HS-5 (cell line): ENCODE results near the gene P2RX7.
"Not testable (repeated sequence)": the region's sequence is repeated elsewhere in the genome, so short reads cannot be mapped to it uniquely, and the experiment has no call there.

ENCODE experiments used
- DNase-seq: peaks from one replicate; pipeline ENCODE4 v3.0.0-alpha.2; 2012; ENCODE audit warnings: low read depth

The P2RX7 gene

GRCh38 chr12:121135320-121135719 is 2.6 kb downstream of the P2RX7 start:
- no peak for DNase-seq

DNA sequence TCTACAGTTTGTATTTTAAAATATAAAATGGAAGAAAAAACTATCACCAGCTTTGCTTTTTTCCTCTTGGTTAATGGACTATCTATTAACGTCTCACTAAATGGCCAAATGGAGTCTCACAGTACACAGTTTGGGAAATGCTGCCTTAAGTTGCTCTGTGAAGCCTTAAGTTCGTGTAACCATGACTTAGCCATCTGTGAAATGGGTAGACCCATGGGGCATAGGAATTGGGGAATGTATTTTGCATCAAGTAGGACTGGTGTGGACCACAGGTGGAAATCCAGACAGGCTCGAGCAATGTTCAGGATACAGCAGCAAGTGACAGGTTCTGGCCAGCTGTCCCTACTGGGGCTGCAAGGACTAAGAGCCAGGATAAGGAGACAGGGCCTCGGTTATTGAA is 4.8 kb downstream of the P2RX7 start:
- DNase-seq, result no peak

DNA sequence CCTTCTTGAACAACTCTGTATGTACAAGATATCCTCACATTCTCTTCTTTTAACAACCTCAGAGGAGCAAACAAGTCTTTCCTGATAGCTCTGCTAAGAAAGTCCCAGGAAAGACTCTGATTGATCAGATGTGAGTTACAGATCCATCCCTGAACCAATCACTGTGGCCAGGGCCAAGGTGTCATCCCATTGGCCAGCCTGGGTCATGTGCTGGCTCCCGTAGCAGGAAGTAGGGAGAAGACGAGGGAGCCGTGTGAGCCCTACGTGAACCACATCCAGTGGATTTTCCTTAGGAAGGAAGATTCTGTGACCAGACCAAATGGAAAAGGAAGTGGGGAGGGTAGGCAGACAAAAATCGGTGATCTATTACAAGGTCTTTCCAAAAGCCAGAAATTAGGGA is 5.6 kb downstream of the P2RX7 start:
- no peak for DNase-seq

GRCh38 chr12:121139286-121139685 is 6.6 kb downstream of the P2RX7 start:
- no peak for DNase-seq

GRCh38 chr12:121142171-121142950 is 9.7 kb downstream of the P2RX7 start:
- DNase-seq, result no peak

DNA sequence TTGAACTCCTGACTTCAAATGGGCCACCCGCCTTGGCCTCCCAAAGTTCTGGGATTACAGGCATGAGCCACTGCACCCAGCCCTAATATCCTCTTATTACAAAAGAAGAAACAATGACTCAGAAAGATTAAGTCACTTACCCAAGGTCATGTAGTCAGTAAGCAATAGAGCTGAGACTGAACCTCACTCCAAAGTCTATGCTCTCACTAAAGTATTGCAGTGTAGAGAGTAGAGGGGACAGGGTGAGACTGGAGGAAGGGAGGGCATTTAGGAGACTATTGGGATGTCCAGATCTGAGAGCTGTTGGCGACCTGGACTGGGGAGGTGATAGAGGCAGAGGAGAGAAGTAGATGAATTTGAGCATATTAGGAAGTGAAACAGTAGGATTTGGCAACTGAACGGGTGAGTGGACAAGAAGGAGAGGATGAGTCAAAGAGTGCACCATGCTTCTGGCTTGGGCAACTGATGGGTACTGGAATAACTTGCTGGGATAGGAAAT is 11.8 kb downstream of the P2RX7 start:
- DNase-seq, result peak; percentile 42

DNA sequence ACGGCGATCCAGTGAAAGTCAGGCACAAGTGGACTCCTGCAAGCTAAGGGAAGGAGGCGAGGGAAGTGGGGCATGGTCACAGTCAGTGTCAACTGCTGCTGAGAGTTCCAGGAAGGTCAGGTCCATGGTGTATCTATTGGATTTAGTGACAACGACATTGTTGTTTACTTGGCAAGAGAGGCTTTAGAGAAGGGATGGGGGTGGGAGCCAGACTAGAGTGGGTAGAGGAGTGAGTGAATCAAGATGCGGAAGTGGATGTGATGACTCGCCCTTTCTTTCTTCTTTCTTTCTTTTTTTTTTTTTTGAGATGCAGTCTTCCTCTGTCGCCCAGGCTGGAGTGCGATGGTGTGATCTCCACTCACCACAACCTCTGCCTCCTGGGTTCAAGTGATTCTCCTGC is 12.5 kb downstream of the P2RX7 start:
- no peak for DNase-seq

DNA sequence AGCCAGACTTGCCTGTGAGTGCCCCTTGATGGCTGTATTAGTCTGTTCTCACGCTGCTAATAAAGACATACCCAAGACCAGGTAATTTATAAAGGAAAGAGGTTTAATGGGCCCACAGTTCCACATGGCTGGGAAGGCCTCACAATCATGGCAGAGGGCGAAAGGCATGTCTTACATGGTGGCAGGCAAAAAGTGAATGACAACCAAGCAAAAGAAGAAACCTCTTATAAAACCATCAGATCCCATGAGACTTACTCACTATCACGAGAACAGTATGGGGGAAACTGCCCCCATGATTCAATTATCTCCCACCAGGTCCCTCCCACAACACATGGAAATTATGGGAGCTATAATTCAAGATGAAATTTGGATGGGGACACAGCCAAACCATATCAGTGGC is 16.6 kb downstream of the P2RX7 start:
- DNase-seq, result not testable (repeated sequence)

DNA sequence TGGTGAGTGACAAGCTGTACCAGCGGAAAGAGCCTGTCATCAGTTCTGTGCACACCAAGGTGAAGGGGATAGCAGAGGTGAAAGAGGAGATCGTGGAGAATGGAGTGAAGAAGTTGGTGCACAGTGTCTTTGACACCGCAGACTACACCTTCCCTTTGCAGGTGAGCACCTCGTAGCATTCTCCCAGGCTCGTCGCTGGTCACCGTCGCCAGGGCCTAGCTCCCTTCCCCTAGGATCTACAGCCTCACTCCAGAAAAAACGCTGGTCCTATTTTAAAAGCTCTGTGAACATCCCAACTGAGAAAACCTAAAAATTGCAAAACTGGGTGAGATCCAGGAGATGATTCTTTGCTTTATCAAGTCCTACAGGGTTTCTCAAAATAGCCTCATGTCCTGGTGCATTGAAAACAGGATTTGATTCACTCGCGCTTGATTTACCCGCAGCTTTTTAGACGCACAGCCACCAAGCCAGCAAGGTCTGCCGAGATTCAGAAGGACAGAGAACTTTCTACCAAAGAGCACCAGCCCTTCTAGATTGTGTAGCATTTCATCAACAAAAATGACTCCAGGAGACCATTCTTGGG is 22.2 kb downstream of the P2RX7 start:
- DNase-seq, result no peak

GRCh38 chr12:121156365-121156764 is 23.7 kb downstream of the P2RX7 start:
- no peak for DNase-seq

DNA sequence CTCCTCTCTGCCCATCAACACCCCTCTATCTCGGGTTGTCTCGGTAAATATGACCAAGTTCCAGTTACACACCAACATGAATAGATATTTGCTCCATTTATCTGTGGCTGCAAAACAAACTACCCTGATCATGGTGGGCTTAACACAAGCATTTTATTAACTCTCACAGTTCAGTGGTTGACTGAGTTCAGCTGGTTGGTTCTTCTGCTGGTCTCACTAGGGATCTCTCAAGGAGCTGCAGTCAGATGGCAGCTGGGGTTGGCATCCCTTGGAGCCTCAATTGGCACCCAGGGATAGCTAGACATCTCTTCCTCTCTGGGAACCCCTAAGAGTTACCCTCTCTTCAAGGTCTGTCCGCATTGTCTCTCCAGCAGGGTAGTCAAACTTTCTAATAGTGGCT is 25.4 kb downstream of the P2RX7 start:
- no peak for DNase-seq

DNA sequence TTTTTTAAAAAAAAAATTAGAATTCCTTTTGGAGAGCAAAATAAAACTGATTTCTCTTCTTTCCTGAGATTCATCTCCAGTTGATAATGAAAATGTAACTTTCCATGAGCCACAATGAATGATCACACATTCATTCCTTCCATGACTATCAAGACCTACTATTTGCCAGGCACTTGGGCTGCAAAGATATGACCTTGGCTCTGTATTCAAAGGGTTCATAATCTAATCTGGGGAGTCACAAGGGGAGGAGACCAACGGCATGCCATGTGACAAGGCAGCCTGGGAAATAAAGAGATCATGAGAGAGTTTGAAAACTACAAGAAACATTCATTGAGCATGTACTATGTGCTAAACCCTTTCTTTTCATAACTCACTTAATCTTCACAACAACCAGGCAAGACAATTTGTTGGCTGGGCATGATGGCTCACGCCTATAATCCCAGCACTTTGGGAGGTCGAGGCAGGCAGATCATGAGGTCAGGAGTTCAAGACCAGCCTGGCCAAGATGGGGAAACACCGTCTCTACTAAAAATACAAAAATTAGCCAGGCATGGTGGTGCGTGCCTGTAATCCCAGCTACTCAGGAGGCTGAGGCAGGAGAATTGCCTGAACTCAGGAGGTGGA is 26.2 kb downstream of the P2RX7 start:
- not testable (repeated sequence) for DNase-seq

- DNase-seq, result no peak
Measured at GRCh38 chr12:121159467-121160307, 27.0 kb downstream of the P2RX7 start.

- DNase-seq, result no peak
Measured at GRCh38 chr12:121162384-121162783, 29.7 kb downstream of the P2RX7 start.

DNA sequence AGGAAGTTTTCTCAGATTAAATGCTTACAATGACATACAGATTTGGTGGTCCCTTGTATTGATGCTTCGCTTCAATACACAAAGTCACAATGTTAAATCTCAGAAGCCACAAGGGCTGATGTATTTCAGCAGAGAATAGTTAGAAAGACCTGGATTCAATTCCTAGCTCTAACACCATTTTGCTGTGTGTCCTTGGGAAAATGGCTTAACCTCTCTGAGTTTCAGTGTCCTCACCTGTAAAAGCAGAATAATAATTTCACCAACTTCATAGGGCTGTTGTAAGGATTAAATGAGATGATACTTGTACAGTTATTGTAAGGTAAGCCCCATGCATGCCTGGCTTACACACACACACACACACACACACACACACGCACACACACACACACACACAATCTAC is 30.3 kb downstream of the P2RX7 start:
- DNase-seq, result no peak

DNA sequence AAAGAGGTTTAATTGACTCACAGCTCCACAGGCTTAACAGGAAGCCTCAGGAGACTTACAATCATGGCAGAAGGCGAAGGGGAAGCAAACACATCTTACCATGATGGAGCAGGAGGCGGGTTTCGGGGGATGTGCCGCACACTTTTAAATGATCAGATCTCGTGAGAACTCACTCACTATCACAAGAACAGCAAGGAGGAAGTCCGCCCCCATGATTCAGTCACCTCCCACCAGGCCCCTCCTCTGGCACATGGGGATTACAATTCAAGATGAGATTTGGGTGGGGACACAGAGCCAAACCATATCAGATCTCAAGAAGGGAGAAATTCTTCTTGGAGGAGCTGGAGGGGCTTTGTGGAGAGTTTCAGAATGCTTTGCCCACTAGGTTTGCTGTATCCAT is 32.2 kb downstream of the P2RX7 start:
- not testable (repeated sequence) for DNase-seq

- DNase-seq, result no peak
Measured at GRCh38 chr12:121165316-121165715, 32.6 kb downstream of the P2RX7 start.

- no peak for DNase-seq
Measured at GRCh38 chr12:121166356-121166755, 33.7 kb downstream of the P2RX7 start.

DNA sequence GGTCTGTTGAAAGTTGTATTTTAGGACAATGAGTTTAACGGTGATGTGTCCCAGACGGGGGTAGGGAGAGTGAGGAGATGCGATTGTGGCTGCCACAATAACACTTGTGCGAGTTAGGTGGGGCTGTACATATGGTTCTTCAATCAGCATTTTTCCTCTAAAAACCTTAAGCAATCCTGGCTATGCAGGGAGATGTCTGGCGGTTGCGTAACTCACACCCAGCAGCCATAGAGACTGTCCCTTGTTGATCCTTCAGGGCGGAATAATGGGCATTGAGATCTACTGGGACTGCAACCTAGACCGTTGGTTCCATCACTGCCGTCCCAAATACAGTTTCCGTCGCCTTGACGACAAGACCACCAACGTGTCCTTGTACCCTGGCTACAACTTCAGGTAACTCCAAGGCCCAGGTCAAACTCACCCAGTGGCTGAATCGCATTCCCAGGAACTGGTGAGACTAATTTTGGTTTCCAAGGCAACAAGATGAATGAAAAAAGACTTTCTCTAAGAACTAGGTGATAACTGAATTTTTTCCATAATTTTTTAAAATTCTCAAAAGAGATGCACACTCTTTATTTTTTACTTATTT is 34.6 kb downstream of the P2RX7 start:
- DNase-seq, result no peak

GRCh38 chr12:121167951-121168350 is 35.3 kb downstream of the P2RX7 start:
- DNase-seq, result no peak

GRCh38 chr12:121170151-121170550 is 37.5 kb downstream of the P2RX7 start:
- no peak for DNase-seq
